Activated CD4-positive, alpha-beta T cell treated with anti-CD3 and anti-CD28 coated beads for 36 hours (primary cell): ENCODE results near the gene ATP8A2. TPM values are rescaled to one million over a fixed set of nuclear protein-coding genes. Genes with fewer than 3 reads are reported as not detected.
"Not testable (repeated sequence)": the region's sequence is repeated elsewhere in the genome, so short reads cannot be mapped to it uniquely, and the experiment has no call there.

ENCODE experiments used
- ATAC-seq: fragments of 200-7000 bp; cut with Tn5 transposase; one replicate; pipeline ENCODE4 v1.10.0; 2021; ENCODE audit warnings: mild to moderate bottlenecking, moderate library complexity
- CTCF ChIA-PET: fragments of 350-600 bp; sonication (Branson Sonifier 250); formaldehyde crosslinking; loops from one replicate; lab custom pipeline; 2021; ENCODE audit warnings: antibody characterized with exemption; lab: Charles Lee
- POLR2A ChIA-PET: fragments of 350-600 bp; sonication (Branson Sonifier 250); formaldehyde crosslinking; loops from one replicate; lab custom pipeline; 2021; ENCODE audit warnings: antibody characterized with exemption, inconsistent platforms; lab: Charles Lee
- DNase-seq: peaks from one replicate; pipeline ENCODE4 v3.0.0-alpha.2; 2020
- H3K27ac Mint-ChIP-seq: one replicate; pipeline ENCODE4 v1.8.0; 2021; ENCODE audit warnings: mixed read lengths
- H3K27me3 Mint-ChIP-seq: one replicate; pipeline ENCODE4 v1.8.0; 2021; ENCODE audit warnings: mixed read lengths
- H3K36me3 Mint-ChIP-seq: one replicate; pipeline ENCODE4 v1.8.0; 2021; ENCODE audit warnings: low read depth, mixed read lengths
- H3K4me1 Mint-ChIP-seq: one replicate; pipeline ENCODE4 v1.8.0; 2021; ENCODE audit warnings: mixed read lengths
- H3K4me3 Mint-ChIP-seq: one replicate; pipeline ENCODE4 v1.8.0; 2021; ENCODE audit warnings: mild to moderate bottlenecking, moderate library complexity, mixed read lengths
- H3K9me3 Mint-ChIP-seq: one replicate; pipeline ENCODE4 v1.8.0; 2021; ENCODE audit warnings: low read depth, mixed read lengths
- intact Hi-C, 2 experiments: fragments of 100-400 bp; cut with DNase I in 1 of 2; cut with micrococcal nuclease in 1 of 2; formaldehyde crosslinking; loops; one replicate each; pipeline versions ENCODE4 v1.14.2 to v1.15.1; 2022 to 2024; cut with DNase I, micrococcal nuclease
- total RNA-seq, 2 experiments: library from RNA; stranded (reverse); gene quantifications; one replicate each; pipeline ENCODE4 v1.2.3, GENCODE V29; 2021

ATP8A2 gene
- total RNA-seq, 2 experiments from 2014 or later, result 0.30 to 0.39 TPM

GRCh38 chr13:25790137-25790536, 418.4 kb downstream of the ATP8A2 start:
- POLR2A ChIA-PET, DNase-seq, H3K4me1 Mint-ChIP-seq, intact Hi-C loops, H3K9me3 Mint-ChIP-seq, ATAC-seq, CTCF ChIA-PET, H3K4me3 Mint-ChIP-seq, H3K27me3 Mint-ChIP-seq, H3K27ac Mint-ChIP-seq, H3K36me3 Mint-ChIP-seq: not testable (repeated sequence)

- ChIA-PET CTCF (interaction anchor here (1.0 kb wide), 1 partner anchor 9 kb away, joined by 3 read pairs; no protein-coding TSS in a partner anchor), POLR2A (no interaction called here)
- H3K36me3 Mint-ChIP-seq, result no peaks in the 10 kb centered on the region
- H3K9me3 Mint-ChIP-seq, result no peaks in the 10 kb centered on the region
- no peak overlapping the region for H3K4me3 Mint-ChIP-seq
- ATAC-seq, result no peak
- no peaks in the 10 kb centered on the region for H3K4me1 Mint-ChIP-seq
- H3K27ac Mint-ChIP-seq, result no peak overlapping the region
- no peak for DNase-seq
- no peaks in the 10 kb centered on the region for H3K27me3 Mint-ChIP-seq
- intact Hi-C loops, result no loop called here
Observed at GRCh38 chr13:25795277-25795676, 423.5 kb downstream of the ATP8A2 start.

- H3K9me3 Mint-ChIP-seq, result no peaks in the 10 kb centered on the region
- ChIA-PET CTCF (no interaction called here), POLR2A (no interaction called here)
- no peak overlapping the region for H3K27ac Mint-ChIP-seq
- no peaks in the 10 kb centered on the region for H3K4me1 Mint-ChIP-seq
- ATAC-seq (no peak), DNase-seq (no peak)
- H3K36me3 Mint-ChIP-seq, result no peaks in the 10 kb centered on the region
- intact Hi-C loops, result no loop called here
- H3K27me3 Mint-ChIP-seq, result peaks cover 2% of the 10 kb centered on the region
- H3K4me3 Mint-ChIP-seq, result no peak overlapping the region
Observed at GRCh38 chr13:25796474-25796873, 424.7 kb downstream of the ATP8A2 start.

GRCh38 chr13:25798998-25799397, 427.2 kb downstream of the ATP8A2 start:
- DNase-seq (no peak), ATAC-seq (no peak)
- CTCF ChIA-PET, result no interaction called here
- Mint-ChIP-seq H3K9me3 (no peaks in the 10 kb centered on the region), H3K36me3 (no peaks in the 10 kb centered on the region), H3K27me3 (peaks cover 7% of the 10 kb centered on the region), H3K4me3 (no peak overlapping the region), H3K4me1 (no peaks in the 10 kb centered on the region), H3K27ac (no peak overlapping the region)
- POLR2A ChIA-PET, result no interaction called here
- intact Hi-C loops, result no loop called here

GRCh38 chr13:25800523-25800922, 428.7 kb downstream of the ATP8A2 start:
- no peak for ATAC-seq
- no peaks in the 10 kb centered on the region for H3K4me1 Mint-ChIP-seq
- no peak overlapping the region for H3K27ac Mint-ChIP-seq
- H3K27me3 Mint-ChIP-seq, result peaks cover 7% of the 10 kb centered on the region
- no peaks in the 10 kb centered on the region for H3K36me3 Mint-ChIP-seq
- ChIA-PET CTCF (no interaction called here), POLR2A (no interaction called here)
- H3K9me3 Mint-ChIP-seq, result no peaks in the 10 kb centered on the region
- intact Hi-C loops, result no loop called here
- no peak for DNase-seq
- no peak overlapping the region for H3K4me3 Mint-ChIP-seq

- ATAC-seq (no peak), DNase-seq (no peak)
- peaks cover 7% of the 10 kb centered on the region for H3K27me3 Mint-ChIP-seq
- POLR2A ChIA-PET, result no interaction called here
- no peaks in the 10 kb centered on the region for H3K36me3 Mint-ChIP-seq
- no peak overlapping the region for H3K4me3 Mint-ChIP-seq
- CTCF ChIA-PET, result no interaction called here
- peaks cover 5% of the 10 kb centered on the region for H3K4me1 Mint-ChIP-seq
- H3K9me3 Mint-ChIP-seq, result peaks cover 7% of the 10 kb centered on the region
- no peak overlapping the region for H3K27ac Mint-ChIP-seq
- intact Hi-C loops, result no loop called here
Observed at GRCh38 chr13:25802579-25802978, 430.8 kb downstream of the ATP8A2 start.

- intact Hi-C loops, result no loop called here
- peaks cover 7% of the 10 kb centered on the region for H3K9me3 Mint-ChIP-seq
- POLR2A ChIA-PET, result no interaction called here
Observed at GRCh38 chr13:25803641-25804040, 431.9 kb downstream of the ATP8A2 start.

GRCh38 chr13:25806264-25806974, 434.6 kb downstream of the ATP8A2 start:
- ChIA-PET CTCF (no interaction called here), POLR2A (no interaction called here)
- Mint-ChIP-seq H3K4me3 (no peak overlapping the region), H3K27me3 (peaks cover 10% of the 10 kb centered on the region), H3K36me3 (no peaks in the 10 kb centered on the region), H3K9me3 (peaks cover 7% of the 10 kb centered on the region), H3K4me1 (peaks cover 5% of the 10 kb centered on the region), H3K27ac (no peak overlapping the region)
- intact Hi-C loops, result no loop called here
- ATAC-seq, result peak; percentile 78
- no peak for DNase-seq

More at GRCh38 chr13:25803641-25804040, 431.9 kb downstream of the ATP8A2 start:
- no peak for DNase-seq
- Mint-ChIP-seq H3K4me3 (no peak overlapping the region), H3K27ac (no peak overlapping the region), H3K4me1 (peaks cover 5% of the 10 kb centered on the region), H3K27me3 (peaks cover 7% of the 10 kb centered on the region), H3K36me3 (no peaks in the 10 kb centered on the region)
- CTCF ChIA-PET, result interaction anchor here (1.1 to 1.3 kb wide), 2 partner anchors 9 to 26 kb away, joined by 3 read pairs; no protein-coding TSS in a partner anchor
- no peak for ATAC-seq

GRCh38 chr13:25807562-25807961, 435.8 kb downstream of the ATP8A2 start:
- no peaks in the 10 kb centered on the region for H3K36me3 Mint-ChIP-seq
- DNase-seq (no peak), ATAC-seq (no peak)
- H3K27ac Mint-ChIP-seq, result no peak overlapping the region
- intact Hi-C loops, result no loop called here
- peaks cover 9% of the 10 kb centered on the region for H3K27me3 Mint-ChIP-seq
- CTCF ChIA-PET, result no interaction called here
- POLR2A ChIA-PET, result no interaction called here
- peaks cover 10% of the 10 kb centered on the region for H3K9me3 Mint-ChIP-seq
- peaks cover 5% of the 10 kb centered on the region for H3K4me1 Mint-ChIP-seq
- no peak overlapping the region for H3K4me3 Mint-ChIP-seq

GRCh38 chr13:25811506-25811905, 439.7 kb downstream of the ATP8A2 start:
- ATAC-seq (no peak), DNase-seq (no peak)
- Mint-ChIP-seq H3K4me1 (no peaks in the 10 kb centered on the region), H3K4me3 (no peak overlapping the region), H3K27me3 (peaks cover 8% of the 10 kb centered on the region), H3K36me3 (no peaks in the 10 kb centered on the region), H3K27ac (no peak overlapping the region), H3K9me3 (peaks cover 3% of the 10 kb centered on the region)
- intact Hi-C loops, result no loop called here
- CTCF ChIA-PET, result interaction anchor here (1.0 kb wide), 1 partner anchor 24 kb away, joined by 3 read pairs; no protein-coding TSS in a partner anchor
- POLR2A ChIA-PET, result interaction anchor here (0.6 kb wide), 1 partner anchor 12 kb away, joined by 3 read pairs; no protein-coding TSS in a partner anchor

GRCh38 chr13:25816239-25816638, 444.5 kb downstream of the ATP8A2 start:
- CTCF ChIA-PET, result no interaction called here
- intact Hi-C loops, result no loop called here
- peaks cover 3% of the 10 kb centered on the region for H3K9me3 Mint-ChIP-seq
- POLR2A ChIA-PET, result no interaction called here
- H3K4me1 Mint-ChIP-seq, result no peaks in the 10 kb centered on the region
- no peak overlapping the region for H3K4me3 Mint-ChIP-seq
- peaks cover 2% of the 10 kb centered on the region for H3K27me3 Mint-ChIP-seq
- DNase-seq (no peak), ATAC-seq (no peak)
- H3K36me3 Mint-ChIP-seq, result no peaks in the 10 kb centered on the region
- H3K27ac Mint-ChIP-seq, result no peak overlapping the region

GRCh38 chr13:25819856-25820530, 448.2 kb downstream of the ATP8A2 start:
- intact Hi-C loops, result loop anchor here (10.0 kb wide), 1 partner anchor 245 kb away; no protein-coding TSS in a partner anchor

More at GRCh38 chr13:25819856-25820530, 448.2 kb downstream of the ATP8A2 start:
- no peak for DNase-seq
- Mint-ChIP-seq H3K9me3 (peaks cover 6% of the 10 kb centered on the region), H3K27ac (no peak overlapping the region), H3K36me3 (no peaks in the 10 kb centered on the region), H3K27me3 (no peaks in the 10 kb centered on the region), H3K4me3 (no peak overlapping the region), H3K4me1 (no peaks in the 10 kb centered on the region)
- ChIA-PET POLR2A (no interaction called here), CTCF (no interaction called here)
- ATAC-seq, result no peak
